Stimulated activated CD4-positive, alpha-beta T cell treated with anti-CD3 and anti-CD28 coated beads, Interleukin-12 subunit alpha, Interleukin-12 subunit beta, amount 100 ng/mL, for 48 hours (primary cell): ENCODE data around the gene SLC40A1.

Experiments used
- DNase-seq, 3 donors: peaks; one replicate each; pipeline ENCODE4 v3.0.0-alpha.2; 2020; ENCODE audit warnings: low read depth in 2 of 3, low spot score in 1 of 3

SLC40A1 gene

GRCh38 chr2:189570570-189571031, 10.0 kb downstream of the SLC40A1 start:
- no peak for DNase-seq

- DNase-seq = no peak
Measured at GRCh38 chr2:189569295-189569910, 11.2 kb downstream of the SLC40A1 start.

GRCh38 chr2:189566046-189566445, 14.5 kb downstream of the SLC40A1 start:
- DNase-seq = no peak

GRCh38 chr2:189561371-189562038, 19.1 kb downstream of the SLC40A1 start:
- DNase-seq = no peak

- no peak for DNase-seq
Measured at GRCh38 chr2:189560273-189560586, 20.4 kb downstream of the SLC40A1 start.

GRCh38 chr2:189559579-189560272, 20.9 kb downstream of the SLC40A1 start:
- DNase-seq = no peak

GRCh38 chr2:189558516-189559272, 21.9 kb downstream of the SLC40A1 start:
- DNase-seq = no peak

- DNase-seq = no peak
Measured at GRCh38 chr2:189557373-189557772, 23.2 kb downstream of the SLC40A1 start.

- no peak for DNase-seq
Measured at GRCh38 chr2:189556526-189556925, 24.1 kb downstream of the SLC40A1 start.

- DNase-seq = no peak
Measured at GRCh38 chr2:189555232-189555631, 25.4 kb downstream of the SLC40A1 start.

- no peak for DNase-seq
Measured at GRCh38 chr2:189553504-189554088, 27.0 kb downstream of the SLC40A1 start.

- DNase-seq = no peak
Measured at GRCh38 chr2:189552991-189553404, 27.6 kb downstream of the SLC40A1 start.

- DNase-seq = no peak
Measured at GRCh38 chr2:189552334-189552990, 28.1 kb downstream of the SLC40A1 start.

- no peak for DNase-seq
Measured at GRCh38 chr2:189551808-189552207, 28.8 kb downstream of the SLC40A1 start.

- no peak for DNase-seq
Measured at GRCh38 chr2:189549449-189549832, 31.1 kb downstream of the SLC40A1 start.

GRCh38 chr2:189548666-189549448, 31.7 kb downstream of the SLC40A1 start:
- no peak for DNase-seq

GRCh38 chr2:189545418-189545817, 35.2 kb downstream of the SLC40A1 start:
- DNase-seq = no peak

GRCh38 chr2:189544318-189545042, 36.1 kb downstream of the SLC40A1 start:
- no peak for DNase-seq

- DNase-seq = no peak
Measured at GRCh38 chr2:189543367-189543766, 37.2 kb downstream of the SLC40A1 start.
